ENCODE data around the gene COL6A2. TPM values are rescaled to one million over a fixed set of nuclear protein-coding genes. Genes with fewer than 3 reads are reported as not detected.
"Not testable (repeated sequence)": the region's sequence is repeated elsewhere in the genome, so short reads cannot be mapped to it uniquely, and the experiment has no call there.

Gene COL6A2
- polyA plus RNA-seq, 4 donors, result 184 to 330 (median 231) TPM

DNA sequence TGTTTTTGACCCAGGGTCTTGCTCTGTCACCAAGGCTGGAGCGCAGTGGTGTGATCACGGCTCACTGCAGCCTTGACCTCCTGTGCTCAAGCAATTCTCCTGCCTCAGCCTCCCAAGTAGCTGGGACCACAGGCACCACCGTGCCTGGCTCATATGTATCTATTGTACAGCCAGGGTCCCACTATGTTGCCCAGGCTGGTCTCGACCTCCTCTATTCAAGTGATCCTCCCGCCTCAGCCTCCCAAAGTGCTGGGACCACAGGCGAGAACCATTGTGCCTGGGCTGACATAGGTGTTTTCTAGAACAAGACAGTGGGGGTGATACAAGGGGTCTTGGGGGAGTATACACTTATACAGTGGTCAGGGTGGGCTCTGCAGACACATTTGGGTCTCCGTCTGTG, 40.0 kb downstream of the COL6A2 start:
- DNase-seq (ENCODE audit: low read depth in 4 of 4, low spot score in 2 of 4), result no peak

DNA sequence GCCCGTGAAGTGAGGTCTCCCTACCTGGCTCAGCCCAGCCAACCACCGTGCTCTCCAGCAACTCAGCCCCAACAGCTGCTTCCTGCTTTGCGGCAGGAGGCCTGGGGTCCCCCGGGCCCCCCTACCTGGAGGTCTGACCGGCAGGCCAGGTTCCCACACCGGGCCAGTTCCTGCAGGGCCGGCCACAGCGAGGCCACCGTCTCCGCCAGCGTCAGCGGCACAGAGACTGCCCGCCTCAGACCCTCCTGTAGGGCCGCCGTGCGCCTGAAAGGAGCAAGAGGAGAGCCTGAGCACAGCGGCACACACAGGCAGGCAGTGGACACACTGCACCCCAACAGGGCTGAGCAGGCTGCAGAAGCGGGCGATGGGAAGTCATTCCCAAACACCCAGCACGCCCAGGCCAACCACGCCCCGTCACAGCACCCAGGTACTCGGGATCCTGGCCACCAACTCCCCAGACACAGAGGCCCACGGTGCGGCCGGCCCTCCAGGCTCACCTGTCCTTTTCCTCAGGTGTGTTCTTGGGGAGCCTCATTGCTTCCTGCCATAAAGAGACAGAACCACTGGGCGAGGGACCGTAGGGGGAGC, 40.6 kb downstream of the COL6A2 start:
- no peak for DNase-seq (ENCODE audit: low read depth in 4 of 4, low spot score in 2 of 4)

DNA sequence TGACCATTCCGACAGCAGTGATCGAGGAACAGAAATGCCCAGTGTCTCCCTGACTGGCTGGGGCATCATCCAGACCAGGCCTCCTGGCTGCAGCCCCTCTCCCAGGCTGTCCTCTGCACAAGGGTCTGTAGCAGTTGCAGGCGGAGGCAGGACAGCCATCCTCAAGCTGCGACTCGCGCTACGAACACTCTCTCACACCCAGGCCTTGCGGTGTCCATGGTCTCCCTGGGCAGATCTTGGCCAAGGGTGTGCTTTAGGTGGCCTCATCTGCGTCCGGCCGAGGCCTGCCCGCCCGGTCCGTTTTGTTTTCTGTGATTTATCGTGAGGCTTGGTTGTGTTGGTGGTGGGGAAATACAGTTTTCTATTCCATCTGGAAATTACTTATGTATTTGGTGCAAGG, 41.8 kb downstream of the COL6A2 start:
- no peak for DNase-seq (ENCODE audit: low read depth in 4 of 4, low spot score in 2 of 4)

GRCh38 chr21:46140352-46141003, 42.6 kb downstream of the COL6A2 start:
- not testable (repeated sequence) for DNase-seq (ENCODE audit: low read depth in 4 of 4, low spot score in 2 of 4)

GRCh38 chr21:46141767-46142581, 44.1 kb downstream of the COL6A2 start:
- no peak for DNase-seq (ENCODE audit: low read depth in 4 of 4, low spot score in 2 of 4)

DNA sequence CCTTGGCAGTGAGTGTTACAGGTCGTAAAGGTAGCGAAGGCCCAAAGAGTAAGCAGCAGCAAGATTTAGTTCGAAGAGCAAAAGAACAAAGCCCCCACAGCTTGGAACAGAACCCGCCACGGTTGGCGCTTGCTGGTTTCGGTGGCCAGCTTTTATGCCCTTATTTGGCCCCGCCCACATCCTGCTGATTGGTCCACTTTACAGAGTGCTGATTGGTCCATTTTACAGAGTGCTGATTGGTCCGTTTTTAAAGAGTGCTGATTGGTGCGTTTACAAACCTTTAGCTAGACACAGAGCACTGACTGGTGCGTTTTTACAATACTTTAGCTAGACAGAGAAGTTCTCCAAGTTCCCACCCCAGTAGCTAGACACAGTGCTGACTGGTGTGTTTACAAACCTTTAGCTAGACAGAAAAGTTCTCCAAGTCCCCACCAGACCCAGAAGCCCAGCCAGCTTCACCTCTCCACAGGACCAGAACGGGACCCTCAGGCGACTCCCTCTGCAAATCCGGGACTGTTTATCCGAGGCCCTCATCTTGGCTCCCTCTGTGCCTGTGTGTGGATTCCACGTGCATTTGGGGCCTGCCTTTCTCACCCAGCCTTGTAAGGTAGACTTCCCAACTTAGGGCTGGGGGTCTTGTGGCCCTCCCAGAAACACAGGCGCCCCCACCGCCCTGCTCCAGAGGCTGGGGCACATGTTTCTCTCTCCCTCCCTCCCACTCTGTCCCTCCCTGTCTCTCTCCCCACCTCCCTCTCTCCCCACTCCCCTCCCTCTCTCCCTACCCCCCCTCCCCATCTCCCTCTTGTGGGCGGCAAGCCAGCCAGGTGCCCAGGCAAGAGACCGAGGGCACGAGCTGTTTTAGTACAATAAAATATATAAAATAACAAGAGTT, 44.9 kb downstream of the COL6A2 start:
- no peak for DNase-seq (ENCODE audit: low read depth in 4 of 4, low spot score in 2 of 4)

- DNase-seq (ENCODE audit: low read depth in 4 of 4, low spot score in 2 of 4), result no peak
These were observed 46.7 kb downstream of the COL6A2 start for GRCh38 chr21:46144464-46145070.

DNA sequence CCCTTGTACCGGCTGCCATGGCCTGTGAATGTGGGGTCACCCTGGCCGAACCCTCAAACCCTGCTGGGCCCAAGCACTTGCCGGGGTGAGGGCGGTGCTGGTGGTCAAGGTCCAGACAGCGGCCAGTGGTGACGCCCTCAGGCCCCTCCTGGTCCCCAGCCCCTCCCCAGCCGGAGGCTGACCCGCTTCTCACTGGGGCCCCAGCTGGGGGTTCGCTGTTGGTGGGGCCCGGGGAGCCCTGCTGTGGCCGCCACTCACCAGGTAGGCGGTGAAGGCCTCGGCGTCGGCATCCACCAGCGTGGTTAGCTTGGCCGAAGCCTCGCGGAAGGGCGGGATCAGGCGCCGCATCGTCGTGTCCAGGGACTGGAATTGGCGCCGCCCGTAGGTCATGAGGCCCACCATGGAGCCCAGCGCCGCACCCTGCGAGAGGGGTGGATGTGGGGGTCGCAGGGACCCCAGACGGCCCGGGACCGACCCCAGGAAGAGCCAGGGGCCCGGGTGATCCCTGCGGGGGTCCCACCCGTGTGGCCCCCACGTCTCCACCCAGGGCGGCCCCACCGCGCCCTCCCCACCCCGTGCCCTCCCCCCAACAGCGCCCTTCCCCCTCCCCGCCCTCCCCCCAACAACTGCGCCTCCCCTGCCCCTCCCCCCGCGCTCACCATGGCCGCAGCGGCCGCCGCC, 47.4 kb downstream of the COL6A2 start:
- no peak for DNase-seq (ENCODE audit: low read depth in 4 of 4, low spot score in 2 of 4)

DNA sequence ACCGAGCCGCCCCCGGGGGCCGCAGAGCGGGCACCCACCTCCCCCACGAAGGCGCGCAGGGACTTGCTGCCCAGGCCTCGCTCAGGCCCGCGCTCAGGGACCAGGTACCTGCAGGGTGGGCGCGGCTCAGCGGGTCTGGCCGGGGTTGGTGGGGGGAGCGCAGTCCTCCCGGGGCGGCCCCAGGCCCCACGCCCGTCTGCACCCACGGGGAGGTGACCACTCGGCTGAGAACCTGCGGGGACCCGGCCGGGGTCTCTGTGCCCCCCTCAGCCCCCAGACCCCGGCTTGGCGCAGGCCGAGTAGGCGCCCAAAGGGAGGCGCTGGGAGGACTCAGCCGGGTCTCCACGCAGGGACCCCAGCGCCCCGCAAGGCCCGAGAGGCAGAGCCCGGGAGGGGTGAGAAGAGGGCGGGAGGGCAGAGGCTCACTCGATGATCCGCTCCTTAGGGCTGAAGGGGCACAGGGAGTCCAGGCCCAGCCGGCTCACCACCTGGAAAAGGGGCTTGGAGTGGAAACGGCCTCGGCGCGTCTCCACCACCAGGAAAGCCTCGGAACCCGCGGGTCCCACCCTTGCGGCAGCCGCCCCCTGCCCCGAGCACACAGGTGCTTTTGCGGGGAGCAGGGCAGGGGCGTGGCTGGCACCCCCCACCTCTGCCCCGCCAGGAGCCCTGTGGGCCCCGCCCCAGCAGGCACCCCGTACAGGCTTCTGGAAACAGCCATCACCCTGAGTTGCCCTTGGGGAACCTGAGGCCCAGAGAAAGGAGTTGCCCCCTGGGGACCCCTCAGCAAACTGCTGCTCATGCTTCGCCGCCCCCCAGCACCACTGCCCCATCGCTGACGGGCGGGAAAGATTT, 48.2 kb downstream of the COL6A2 start:
- DNase-seq (ENCODE audit: low read depth in 4 of 4, low spot score in 2 of 4), result no peak

- no peak for DNase-seq (ENCODE audit: low read depth in 4 of 4, low spot score in 2 of 4)
These were observed 48.9 kb downstream of the COL6A2 start for GRCh38 chr21:46146856-46147255.

- DNase-seq (ENCODE audit: low read depth in 4 of 4, low spot score in 2 of 4), result not testable (repeated sequence)
These were observed 49.5 kb downstream of the COL6A2 start for GRCh38 chr21:46147429-46147828.

DNA sequence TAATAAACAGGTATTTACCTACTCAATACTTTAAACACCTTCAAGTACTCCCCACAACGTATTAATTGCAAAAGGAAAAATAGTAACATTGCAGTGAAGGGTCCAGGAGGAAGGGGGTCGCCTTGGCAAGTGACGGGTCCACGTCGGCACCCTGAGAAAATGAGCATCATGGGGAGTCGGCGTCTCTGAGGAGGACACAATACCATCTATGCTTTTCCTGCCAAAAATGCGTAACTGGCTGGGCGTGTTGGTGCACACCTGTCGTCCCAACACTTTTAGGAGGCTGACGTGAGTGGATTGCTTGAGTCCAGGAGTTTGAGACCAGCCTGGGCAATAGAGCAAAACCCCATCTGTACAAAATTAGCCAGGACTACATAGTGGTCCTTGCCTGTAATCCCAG, 50.2 kb downstream of the COL6A2 start:
- no peak for DNase-seq (ENCODE audit: low read depth in 4 of 4, low spot score in 2 of 4)

DNA sequence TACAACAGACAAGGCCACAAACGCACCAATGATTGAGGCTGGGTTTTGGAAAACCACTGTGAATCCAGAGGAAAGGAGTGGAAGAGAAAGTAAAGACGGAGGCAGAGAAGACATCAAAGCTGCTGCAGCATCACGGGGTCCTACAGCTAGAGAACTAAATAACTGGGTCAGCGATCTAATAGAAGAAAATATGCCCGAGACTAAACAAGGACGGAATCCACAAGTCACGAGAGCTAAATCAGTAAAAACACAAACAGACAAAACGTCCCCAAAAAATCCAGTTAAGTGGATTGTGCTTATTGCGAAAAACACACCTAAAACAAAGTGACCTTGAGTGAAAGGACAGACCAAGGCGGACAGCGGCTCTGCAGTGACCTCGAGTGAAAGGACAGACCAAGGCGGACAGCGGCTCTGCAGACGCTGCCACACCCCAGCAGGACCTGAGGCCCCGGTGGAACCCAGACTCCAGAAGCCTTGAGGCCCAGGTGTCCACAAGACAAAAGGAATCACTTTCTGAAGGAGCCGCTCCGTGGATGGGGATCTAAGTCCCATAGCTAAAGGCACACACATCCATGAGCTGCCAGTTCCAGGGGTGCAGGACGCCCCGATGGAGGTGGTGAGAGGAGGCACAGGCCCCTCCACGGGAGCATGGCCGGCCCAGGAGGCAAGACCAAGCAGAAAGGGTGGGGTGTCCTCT, 51.4 kb downstream of the COL6A2 start:
- no peak for DNase-seq (ENCODE audit: low read depth in 4 of 4, low spot score in 2 of 4)

- DNase-seq (ENCODE audit: low read depth in 4 of 4, low spot score in 2 of 4), result no peak
These were observed 52.2 kb downstream of the COL6A2 start for GRCh38 chr21:46150073-46150472.

- no peak for DNase-seq (ENCODE audit: low read depth in 4 of 4, low spot score in 2 of 4)
These were observed 52.7 kb downstream of the COL6A2 start for GRCh38 chr21:46150491-46151121.

DNA sequence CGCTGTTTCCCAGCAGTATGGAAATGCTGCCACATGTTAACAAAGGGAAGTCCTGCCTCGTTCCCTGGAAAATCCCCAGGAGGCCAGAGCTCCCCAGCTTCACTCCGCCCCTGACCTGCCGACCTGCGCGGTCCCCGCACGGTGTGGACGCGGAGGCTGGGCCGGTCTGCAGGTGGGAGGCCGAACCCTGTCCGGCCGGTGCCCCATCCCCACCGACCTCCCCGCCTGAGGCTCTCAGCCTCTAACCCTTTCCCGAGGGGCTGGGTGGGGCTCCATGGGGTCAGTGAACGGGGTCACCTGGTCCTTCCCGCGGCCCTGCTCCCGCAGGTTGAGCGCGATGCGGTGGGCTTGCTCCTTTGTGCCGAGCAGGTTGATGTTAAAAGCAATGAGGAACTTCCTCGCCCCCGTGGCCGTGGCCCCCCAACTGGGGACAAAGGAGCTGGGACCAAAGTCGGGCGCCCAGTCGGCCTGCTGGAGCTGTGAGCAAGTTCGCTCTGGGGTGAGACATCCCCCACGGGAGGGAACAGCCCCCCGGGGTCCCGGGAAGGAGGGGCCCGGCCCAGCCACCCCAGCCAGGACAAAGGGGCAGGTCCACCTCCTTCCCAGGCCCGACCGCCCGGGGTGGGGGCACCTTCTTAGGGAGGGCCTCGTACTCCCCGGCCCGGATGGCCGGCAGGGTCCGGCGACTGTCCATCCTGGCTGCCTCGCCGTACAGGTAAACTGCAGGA, 53.5 kb downstream of the COL6A2 start:
- no peak for DNase-seq (ENCODE audit: low read depth in 4 of 4, low spot score in 2 of 4)

Data from left renal cortex interstitium (tissue), 4 donors.